Central memory CD8-positive, alpha-beta T cell (primary cell): ENCODE data around the gene AFM.
A peak's percentile ranks its signal among the peaks of the same experiment; 100 is the strongest.

Experiments used
- ATAC-seq: fragments of 150-1000 bp; cut with Tn5 transposase; replicated peaks from 2 replicates; pipeline ENCODE4 v1.10.0; 2022; ENCODE audit warnings: mild to moderate bottlenecking, moderate FRiP score, moderate number of reproducible peaks; ENCODE audit not compliant: poor library complexity, severe bottlenecking; ENCODE audit errors: extremely low read depth
- DNase-seq, 2 donors: peaks; one replicate each; pipeline ENCODE4 v3.0.0; 2021; ENCODE audit warnings: low spot score in 2 of 2
- H3K27ac Mint-ChIP-seq: one replicate; pipeline ENCODE4 v1.8.0; 2022; ENCODE audit warnings: low read depth, mild to moderate bottlenecking, moderate library complexity, mixed read lengths
- H3K27me3 Mint-ChIP-seq: one replicate; pipeline ENCODE4 v1.8.0; 2022; ENCODE audit warnings: mixed read lengths
- H3K36me3 Mint-ChIP-seq: one replicate; pipeline ENCODE4 v1.8.0; 2022; ENCODE audit warnings: mild to moderate bottlenecking, moderate library complexity, mixed read lengths; ENCODE audit not compliant: insufficient read depth
- H3K4me1 Mint-ChIP-seq: one replicate; pipeline ENCODE4 v1.8.0; 2022; ENCODE audit warnings: mixed read lengths
- H3K4me3 Mint-ChIP-seq: one replicate; pipeline ENCODE4 v1.8.0; 2022; ENCODE audit warnings: mild to moderate bottlenecking, moderate library complexity, mixed read lengths
- H3K9me3 Mint-ChIP-seq: one replicate; pipeline ENCODE4 v1.8.0; 2022; ENCODE audit warnings: mixed read lengths

AFM gene

DNA sequence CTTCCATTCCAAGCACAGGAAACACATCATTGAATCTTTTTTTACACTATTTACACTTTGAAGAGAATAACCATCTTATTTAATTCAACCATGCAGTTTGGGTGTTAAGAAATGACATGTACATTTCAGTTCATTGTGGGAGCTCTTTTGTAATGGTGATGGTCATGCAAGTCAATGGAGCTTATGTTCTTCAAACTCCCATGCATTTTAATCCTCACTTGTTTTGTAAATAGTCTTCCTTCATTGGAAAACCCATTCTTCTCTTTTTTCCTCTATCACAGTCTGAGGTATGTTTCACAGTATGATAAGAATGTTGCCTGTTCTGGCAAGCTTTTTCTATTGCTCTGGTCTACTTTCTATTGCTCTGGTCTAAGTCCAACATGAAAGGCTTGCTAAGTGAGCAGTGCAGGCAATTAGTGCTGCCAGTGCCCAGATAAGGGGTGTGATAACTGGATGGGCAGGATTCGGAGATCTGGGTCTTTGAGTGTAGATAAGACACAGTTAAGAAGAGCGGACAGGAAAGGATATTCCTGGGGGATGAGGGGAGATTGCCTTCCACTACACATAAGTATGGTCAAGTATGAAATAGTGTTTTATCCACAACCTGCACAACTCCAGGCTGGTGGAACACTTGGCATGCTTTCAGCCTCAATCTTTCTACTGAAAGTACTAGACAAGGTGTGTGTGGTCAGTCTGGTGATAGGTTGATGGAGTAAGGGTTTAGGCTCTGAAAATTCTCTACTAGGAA, 28.4 kb upstream of the AFM start:
- no peak overlapping the region for H3K27ac Mint-ChIP-seq
- H3K27me3 Mint-ChIP-seq, result no peaks in the 10 kb centered on the region
- peaks cover 5% of the 10 kb centered on the region for H3K9me3 Mint-ChIP-seq
- no peaks in the 10 kb centered on the region for H3K4me1 Mint-ChIP-seq
- DNase-seq (no peak), ATAC-seq (no peak)
- H3K36me3 Mint-ChIP-seq, result no peaks in the 10 kb centered on the region
- H3K4me3 Mint-ChIP-seq, result no peak overlapping the region

- Mint-ChIP-seq H3K36me3 (no peaks in the 10 kb centered on the region), H3K27me3 (no peaks in the 10 kb centered on the region), H3K4me1 (no peaks in the 10 kb centered on the region), H3K27ac (no peak overlapping the region), H3K4me3 (no peak overlapping the region), H3K9me3 (peaks cover 5% of the 10 kb centered on the region)
- DNase-seq (no peak), ATAC-seq (no peak)
Observed at GRCh38 chr4:73453701-73454005, 27.9 kb upstream of the AFM start.

DNA sequence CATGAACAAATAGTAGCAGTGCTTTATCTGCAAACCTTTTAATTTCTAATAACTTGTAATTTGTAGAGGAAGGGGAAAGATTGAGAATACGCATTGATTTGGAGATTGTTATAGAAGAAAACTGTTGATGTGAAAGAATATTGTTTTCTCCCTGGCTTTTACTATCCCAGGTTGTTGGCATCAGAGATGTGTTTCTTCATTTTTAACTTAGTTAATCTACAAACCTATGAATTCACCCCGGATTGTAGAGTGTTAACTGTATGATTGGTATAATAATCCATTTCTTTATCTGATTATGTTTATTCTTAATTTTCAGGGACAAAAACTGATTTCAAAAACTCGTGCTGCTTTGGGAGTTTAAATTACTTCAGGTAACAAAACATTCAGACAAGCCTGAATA, 26.6 kb upstream of the AFM start:
- ATAC-seq, result no peak
- Mint-ChIP-seq H3K4me3 (no peak overlapping the region), H3K36me3 (no peaks in the 10 kb centered on the region), H3K27me3 (no peaks in the 10 kb centered on the region), H3K4me1 (no peaks in the 10 kb centered on the region), H3K27ac (no peak overlapping the region), H3K9me3 (peaks cover 5% of the 10 kb centered on the region)
- no peak for DNase-seq

- DNase-seq (no peak), ATAC-seq (no peak)
- Mint-ChIP-seq H3K27ac (no peak overlapping the region), H3K27me3 (no peaks in the 10 kb centered on the region), H3K4me1 (no peaks in the 10 kb centered on the region), H3K36me3 (no peaks in the 10 kb centered on the region), H3K9me3 (peaks cover 5% of the 10 kb centered on the region), H3K4me3 (no peak overlapping the region)
Observed at GRCh38 chr4:73456177-73457022, 25.1 kb upstream of the AFM start.

DNA sequence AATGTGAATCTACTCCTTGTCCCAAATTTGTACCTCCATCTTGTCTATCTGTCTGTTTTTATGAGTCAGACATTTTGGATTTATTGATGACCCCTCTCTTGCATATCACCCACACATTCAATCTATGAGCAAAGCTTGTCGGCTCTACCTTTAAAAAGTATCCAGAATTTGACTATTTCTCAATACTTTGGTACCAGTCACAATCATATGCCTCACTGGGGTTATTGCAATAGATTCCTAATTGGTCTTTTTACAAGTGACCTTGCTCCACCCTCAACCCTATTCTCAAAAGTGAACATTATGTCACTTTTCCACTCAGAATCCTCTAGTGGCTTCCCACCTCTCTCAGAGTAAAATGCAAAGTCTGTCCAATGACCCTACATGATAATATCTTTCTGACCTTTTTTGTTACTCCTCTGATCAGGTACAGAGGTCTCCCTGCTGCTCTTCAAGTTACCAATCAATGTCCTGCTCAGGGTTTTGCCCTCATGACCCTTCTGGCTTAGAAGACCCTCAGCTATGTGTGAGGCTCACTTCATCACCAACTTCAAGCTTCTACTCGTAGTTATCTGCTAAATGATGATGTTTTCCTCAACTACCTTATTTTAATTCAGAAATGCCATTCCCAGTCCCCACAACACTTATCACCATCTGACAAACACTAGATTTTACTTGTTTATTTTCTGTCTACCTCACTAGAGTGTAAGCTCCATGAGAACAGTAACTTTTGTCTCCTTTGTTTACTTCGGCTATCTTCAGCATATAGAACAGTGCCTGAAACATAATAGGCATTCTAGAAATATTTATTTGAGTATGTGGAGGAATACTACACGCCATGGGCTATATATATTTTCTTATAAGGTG, 23.1 kb upstream of the AFM start:
- no peaks in the 10 kb centered on the region for H3K4me1 Mint-ChIP-seq
- no peak overlapping the region for H3K27ac Mint-ChIP-seq
- DNase-seq (no peak), ATAC-seq (no peak)
- peaks cover under 1% of the 10 kb centered on the region for H3K9me3 Mint-ChIP-seq
- no peaks in the 10 kb centered on the region for H3K36me3 Mint-ChIP-seq
- no peaks in the 10 kb centered on the region for H3K27me3 Mint-ChIP-seq
- H3K4me3 Mint-ChIP-seq, result no peak overlapping the region

- no peak overlapping the region for H3K27ac Mint-ChIP-seq
- H3K27me3 Mint-ChIP-seq, result no peaks in the 10 kb centered on the region
- ATAC-seq (no peak), DNase-seq (no peak)
- no peaks in the 10 kb centered on the region for H3K9me3 Mint-ChIP-seq
- no peak overlapping the region for H3K4me3 Mint-ChIP-seq
- no peaks in the 10 kb centered on the region for H3K36me3 Mint-ChIP-seq
- H3K4me1 Mint-ChIP-seq, result no peaks in the 10 kb centered on the region
Observed at GRCh38 chr4:73459048-73459421, 22.5 kb upstream of the AFM start.

GRCh38 chr4:73460913-73461522, 20.5 kb upstream of the AFM start:
- Mint-ChIP-seq H3K4me1 (no peaks in the 10 kb centered on the region), H3K27ac (peak overlapping the region; percentile 77), H3K27me3 (no peaks in the 10 kb centered on the region), H3K9me3 (no peaks in the 10 kb centered on the region), H3K36me3 (no peaks in the 10 kb centered on the region), H3K4me3 (no peak overlapping the region)
- no peak for ATAC-seq
- DNase-seq, result no peak

- ATAC-seq, result no peak
- no peaks in the 10 kb centered on the region for H3K4me1 Mint-ChIP-seq
- H3K36me3 Mint-ChIP-seq, result no peaks in the 10 kb centered on the region
- no peak for DNase-seq
- H3K4me3 Mint-ChIP-seq, result no peak overlapping the region
- H3K27me3 Mint-ChIP-seq, result no peaks in the 10 kb centered on the region
- H3K27ac Mint-ChIP-seq, result no peak overlapping the region
- H3K9me3 Mint-ChIP-seq, result peaks cover 20% of the 10 kb centered on the region
Observed at GRCh38 chr4:73468170-73468569, 13.4 kb upstream of the AFM start.

DNA sequence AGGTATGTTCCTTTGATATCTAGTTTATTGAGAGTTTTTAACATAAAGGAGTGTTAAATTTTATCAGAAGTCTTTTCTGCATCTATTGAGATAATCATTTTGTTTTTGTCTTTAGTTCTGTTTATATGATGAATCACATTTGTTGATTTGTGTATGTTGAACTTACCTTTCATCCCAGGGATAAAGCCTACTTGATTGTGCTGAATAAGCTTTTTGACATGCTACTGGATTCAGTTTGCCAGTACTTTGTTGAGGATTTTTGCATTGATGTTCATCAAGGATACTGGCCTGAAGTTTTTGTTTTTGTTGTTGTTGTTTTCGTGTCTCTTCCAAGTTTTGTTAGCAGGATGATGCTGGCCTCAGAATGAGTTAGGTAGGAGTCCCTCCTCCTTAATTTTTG, 10.8 kb upstream of the AFM start:
- Mint-ChIP-seq H3K4me1 (no peaks in the 10 kb centered on the region), H3K27ac (no peak overlapping the region), H3K9me3 (peaks cover 25% of the 10 kb centered on the region), H3K36me3 (no peaks in the 10 kb centered on the region), H3K27me3 (no peaks in the 10 kb centered on the region), H3K4me3 (no peak overlapping the region)
- no peak for ATAC-seq
- no peak for DNase-seq

DNA sequence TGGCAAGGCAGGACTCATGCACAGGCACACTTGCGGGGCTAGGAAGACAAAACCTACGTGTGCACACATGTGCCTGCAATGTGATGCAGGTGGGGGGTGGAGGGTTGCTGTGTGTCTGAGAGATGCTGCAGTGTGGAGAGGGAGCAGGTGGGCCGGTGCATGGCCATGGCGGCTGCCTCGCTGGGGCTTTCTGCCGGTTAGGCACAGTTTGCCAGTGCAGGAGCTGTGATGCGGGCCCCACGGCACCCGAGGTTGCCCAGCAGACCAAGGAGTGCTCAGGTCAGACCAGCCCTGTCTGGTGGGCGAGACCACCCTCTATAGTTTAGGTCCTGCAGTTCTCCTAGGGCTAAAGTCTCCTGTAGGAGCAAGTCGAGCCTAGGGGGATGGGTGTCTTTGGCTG, 4.4 kb upstream of the AFM start:
- no peaks in the 10 kb centered on the region for H3K27me3 Mint-ChIP-seq
- DNase-seq, result no peak
- ATAC-seq, result no peak
- H3K36me3 Mint-ChIP-seq, result no peaks in the 10 kb centered on the region
- H3K27ac Mint-ChIP-seq, result no peak overlapping the region
- H3K9me3 Mint-ChIP-seq, result peaks cover 15% of the 10 kb centered on the region
- H3K4me1 Mint-ChIP-seq, result no peaks in the 10 kb centered on the region
- H3K4me3 Mint-ChIP-seq, result no peak overlapping the region

DNA sequence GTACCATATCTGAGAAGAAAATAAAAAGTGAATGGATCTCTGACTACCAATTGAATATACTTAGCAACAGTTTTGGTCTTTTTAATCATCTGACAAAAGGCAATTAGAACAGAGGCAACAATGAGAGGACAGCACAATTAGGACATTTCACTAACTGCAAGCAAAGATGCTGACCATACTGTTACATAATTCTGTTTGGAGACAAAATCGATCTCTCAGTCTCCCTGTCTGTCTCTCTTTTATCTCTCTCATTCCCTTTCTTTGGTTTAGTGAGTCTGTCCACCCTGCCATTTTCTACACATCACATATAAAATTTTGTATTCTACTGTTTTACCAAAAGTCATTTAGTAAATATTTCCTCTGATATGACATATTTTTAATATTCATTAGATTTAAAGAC, 2.2 kb upstream of the AFM start:
- Mint-ChIP-seq H3K4me1 (no peaks in the 10 kb centered on the region), H3K9me3 (no peaks in the 10 kb centered on the region), H3K27me3 (no peaks in the 10 kb centered on the region), H3K27ac (no peak overlapping the region), H3K4me3 (no peak overlapping the region), H3K36me3 (no peaks in the 10 kb centered on the region)
- no peak for DNase-seq
- ATAC-seq, result no peak

DNA sequence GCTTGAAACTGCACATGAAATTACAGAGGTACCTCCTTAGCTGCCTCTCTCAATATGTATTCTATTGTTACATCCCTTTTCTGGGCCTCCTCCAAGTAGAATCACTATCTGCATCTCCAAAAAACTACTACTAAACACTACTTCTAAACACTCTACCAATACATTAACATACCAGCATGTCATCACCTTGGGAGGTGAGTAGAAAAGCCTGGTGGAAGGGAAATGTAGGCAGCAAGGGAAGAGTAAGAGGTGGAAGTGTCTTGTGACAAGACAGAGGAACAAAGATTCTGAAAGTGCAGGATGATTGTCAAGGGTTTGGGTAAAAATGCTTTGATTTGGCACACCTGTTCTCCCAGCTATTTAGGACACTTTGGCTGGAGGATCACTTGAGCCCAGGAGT, 3.5 kb downstream of the AFM start:
- DNase-seq (no peak), ATAC-seq (no peak)
- H3K9me3 Mint-ChIP-seq, result no peaks in the 10 kb centered on the region
- no peak overlapping the region for H3K4me3 Mint-ChIP-seq
- H3K27me3 Mint-ChIP-seq, result no peaks in the 10 kb centered on the region
- H3K27ac Mint-ChIP-seq, result no peak overlapping the region
- no peaks in the 10 kb centered on the region for H3K4me1 Mint-ChIP-seq
- no peaks in the 10 kb centered on the region for H3K36me3 Mint-ChIP-seq
